ENCODE measurements around the gene VPS4A.

The VPS4A gene

DNA sequence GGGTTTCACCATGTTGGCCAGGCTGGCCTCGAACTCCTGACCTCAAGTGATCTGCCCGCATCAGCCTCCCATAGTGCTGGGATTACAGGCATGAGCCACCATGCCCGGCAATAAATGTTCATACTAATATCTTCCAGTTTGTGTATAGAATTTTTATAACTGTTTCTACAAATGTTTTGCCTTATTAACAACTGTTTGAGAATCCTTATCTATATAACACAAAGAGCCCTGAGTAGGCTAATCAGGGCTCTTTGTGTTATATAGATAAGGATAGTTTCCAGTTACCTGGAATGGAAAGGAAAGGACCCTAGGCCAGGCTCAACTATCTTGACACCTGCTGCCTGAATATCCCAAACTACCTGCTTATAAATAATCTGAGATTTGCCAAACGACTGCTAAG, 57.7 kb downstream of the VPS4A start:
- DNase-seq = no peak

DNA sequence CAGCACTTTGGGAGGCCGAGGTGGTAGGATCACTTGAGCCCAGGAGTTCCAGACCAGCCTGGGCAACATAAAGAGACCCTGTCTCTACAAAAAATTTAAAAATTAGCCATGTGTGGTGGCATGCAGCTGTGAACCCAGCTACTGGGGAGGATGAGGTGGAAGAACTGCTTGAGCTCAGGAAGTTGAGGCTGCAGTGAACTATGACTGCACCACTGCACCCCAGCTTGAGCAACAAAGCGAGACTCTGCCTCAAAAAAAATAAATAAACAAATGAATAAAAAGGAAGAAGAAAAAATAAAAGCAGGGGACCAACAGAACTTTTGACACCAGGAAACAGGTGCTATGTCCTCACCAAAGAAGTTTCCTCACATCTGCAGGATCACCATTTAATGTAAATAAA, 60.4 kb downstream of the VPS4A start:
- DNase-seq = no peak

- DNase-seq = no peak
Observed at GRCh38 chr16:69373019-69373418, 61.9 kb downstream of the VPS4A start.

All from fibroblast of upper back skin (primary cell).